Measurements from ENCODE around the gene ARHGAP15. TPM values are rescaled to one million over a fixed set of nuclear protein-coding genes. Genes with fewer than 3 reads are reported as not detected.
A peak's percentile ranks its signal among the peaks of the same experiment; 100 is the strongest.

Gene ARHGAP15
- total RNA-seq, 1 donor from 2014 or later: not detected

GRCh38 chr2:143255086-143255485 is 125.9 kb downstream of the ARHGAP15 start:
- Mint-ChIP-seq H3K4me1 (ENCODE audit: unreplicated experiment) (no peaks in the 10 kb centered on the region), H3K27me3 (ENCODE audit: unreplicated experiment) (peaks cover 44% of the 10 kb centered on the region), H3K27ac (ENCODE audit: unreplicated experiment) (no peak overlapping the region), H3K4me3 (ENCODE audit: unreplicated experiment) (no peak overlapping the region), H3K9me3 (ENCODE audit: unreplicated experiment) (no peaks in the 10 kb centered on the region), H3K36me3 (ENCODE audit: unreplicated experiment) (no peaks in the 10 kb centered on the region)
- TF ChIP-seq, protein P1, sequence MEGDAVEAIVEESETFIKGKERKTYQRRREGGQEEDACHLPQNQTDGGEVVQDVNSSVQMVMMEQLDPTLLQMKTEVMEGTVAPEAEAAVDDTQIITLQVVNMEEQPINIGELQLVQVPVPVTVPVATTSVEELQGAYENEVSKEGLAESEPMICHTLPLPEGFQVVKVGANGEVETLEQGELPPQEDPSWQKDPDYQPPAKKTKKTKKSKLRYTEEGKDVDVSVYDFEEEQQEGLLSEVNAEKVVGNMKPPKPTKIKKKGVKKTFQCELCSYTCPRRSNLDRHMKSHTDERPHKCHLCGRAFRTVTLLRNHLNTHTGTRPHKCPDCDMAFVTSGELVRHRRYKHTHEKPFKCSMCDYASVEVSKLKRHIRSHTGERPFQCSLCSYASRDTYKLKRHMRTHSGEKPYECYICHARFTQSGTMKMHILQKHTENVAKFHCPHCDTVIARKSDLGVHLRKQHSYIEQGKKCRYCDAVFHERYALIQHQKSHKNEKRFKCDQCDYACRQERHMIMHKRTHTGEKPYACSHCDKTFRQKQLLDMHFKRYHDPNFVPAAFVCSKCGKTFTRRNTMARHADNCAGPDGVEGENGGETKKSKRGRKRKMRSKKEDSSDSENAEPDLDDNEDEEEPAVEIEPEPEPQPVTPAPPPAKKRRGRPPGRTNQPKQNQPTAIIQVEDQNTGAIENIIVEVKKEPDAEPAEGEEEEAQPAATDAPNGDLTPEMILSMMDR (IDR thresholded peaks at IDR 0.05): no peak
- DNase-seq (ENCODE audit: extremely low spot score, unreplicated experiment): no peak

- TF ChIP-seq, protein P1 (IDR thresholded peaks at IDR 0.05): no peak
- Mint-ChIP-seq H3K27ac (ENCODE audit: unreplicated experiment) (no peak overlapping the region), H3K27me3 (ENCODE audit: unreplicated experiment) (peaks cover 39% of the 10 kb centered on the region), H3K4me3 (ENCODE audit: unreplicated experiment) (no peak overlapping the region), H3K9me3 (ENCODE audit: unreplicated experiment) (no peaks in the 10 kb centered on the region), H3K36me3 (ENCODE audit: unreplicated experiment) (no peaks in the 10 kb centered on the region), H3K4me1 (ENCODE audit: unreplicated experiment) (no peaks in the 10 kb centered on the region)
- no peak for DNase-seq (ENCODE audit: extremely low spot score, unreplicated experiment)
Observed at GRCh38 chr2:143255899-143256298, 126.7 kb downstream of the ARHGAP15 start.

DNA sequence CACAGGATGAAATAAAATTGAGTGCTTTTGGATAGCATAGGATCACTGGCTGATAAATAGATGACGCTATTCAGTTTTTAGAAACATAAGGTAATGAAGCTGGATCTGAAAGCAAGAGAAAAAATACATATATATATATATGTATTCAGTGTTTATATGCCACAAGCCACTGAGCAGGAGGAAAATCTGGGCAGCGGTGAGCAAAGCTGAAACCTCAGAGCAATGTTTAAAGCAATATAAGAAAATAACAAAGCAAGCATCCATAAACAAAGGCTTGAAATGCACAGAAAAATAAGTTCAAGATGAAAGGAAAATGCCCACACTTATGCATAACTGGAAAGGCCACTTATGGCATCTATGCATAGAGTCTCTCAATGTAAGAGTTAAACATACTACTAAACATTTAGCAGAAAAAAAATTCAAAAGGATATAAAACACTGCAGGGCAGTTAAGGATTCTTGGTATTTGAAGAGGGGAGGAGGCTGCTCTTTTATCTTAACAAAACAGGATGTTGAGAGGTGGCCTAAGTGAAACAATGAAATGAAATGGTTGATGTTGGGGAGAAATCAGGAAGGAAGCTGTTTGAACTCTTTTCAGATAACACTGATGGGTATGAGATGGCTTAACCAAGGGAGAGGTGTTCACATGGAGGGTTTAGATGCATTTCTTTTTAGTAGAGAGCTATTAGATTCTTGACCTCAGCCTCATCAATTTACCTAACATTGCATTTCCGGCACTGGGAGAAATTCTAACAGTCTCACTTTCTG is 129.1 kb downstream of the ARHGAP15 start:
- H3K4me1 Mint-ChIP-seq (ENCODE audit: unreplicated experiment): no peaks in the 10 kb centered on the region
- H3K27ac Mint-ChIP-seq (ENCODE audit: unreplicated experiment): no peak overlapping the region
- no peaks in the 10 kb centered on the region for H3K36me3 Mint-ChIP-seq (ENCODE audit: unreplicated experiment)
- DNase-seq (ENCODE audit: extremely low spot score, unreplicated experiment): no peak
- H3K27me3 Mint-ChIP-seq (ENCODE audit: unreplicated experiment): peaks cover 32% of the 10 kb centered on the region
- TF ChIP-seq, protein P1 (IDR thresholded peaks at IDR 0.05): no peak
- H3K9me3 Mint-ChIP-seq (ENCODE audit: unreplicated experiment): no peaks in the 10 kb centered on the region
- H3K4me3 Mint-ChIP-seq (ENCODE audit: unreplicated experiment): no peak overlapping the region

DNA sequence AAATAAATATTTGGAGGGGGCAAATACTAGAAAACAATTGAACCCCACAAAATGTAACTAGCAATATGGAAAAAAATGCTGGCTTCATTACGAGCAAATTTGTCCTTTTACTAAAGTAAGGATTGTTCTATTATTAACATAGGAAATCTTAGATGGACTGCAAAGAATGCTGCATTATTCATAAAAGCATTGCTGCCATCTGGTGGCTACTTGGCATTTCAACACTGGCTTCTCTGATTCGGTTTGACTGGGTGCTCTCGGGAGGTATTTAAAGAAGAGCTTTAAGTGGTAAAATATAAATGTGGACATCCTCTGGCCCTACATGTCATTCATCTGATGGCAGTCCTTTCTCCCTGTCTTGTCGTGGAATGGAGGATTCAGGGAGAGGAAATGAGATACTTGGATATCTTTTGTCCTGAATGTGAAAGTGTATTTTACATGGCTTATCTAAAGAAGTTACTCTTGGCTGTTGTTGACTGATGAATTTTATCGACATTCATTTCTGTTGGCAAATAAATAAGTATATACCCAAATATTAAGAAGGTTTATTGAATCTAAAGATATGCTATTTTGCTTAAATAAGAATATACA is 130.2 kb downstream of the ARHGAP15 start:
- no peaks in the 10 kb centered on the region for H3K9me3 Mint-ChIP-seq (ENCODE audit: unreplicated experiment)

DNA sequence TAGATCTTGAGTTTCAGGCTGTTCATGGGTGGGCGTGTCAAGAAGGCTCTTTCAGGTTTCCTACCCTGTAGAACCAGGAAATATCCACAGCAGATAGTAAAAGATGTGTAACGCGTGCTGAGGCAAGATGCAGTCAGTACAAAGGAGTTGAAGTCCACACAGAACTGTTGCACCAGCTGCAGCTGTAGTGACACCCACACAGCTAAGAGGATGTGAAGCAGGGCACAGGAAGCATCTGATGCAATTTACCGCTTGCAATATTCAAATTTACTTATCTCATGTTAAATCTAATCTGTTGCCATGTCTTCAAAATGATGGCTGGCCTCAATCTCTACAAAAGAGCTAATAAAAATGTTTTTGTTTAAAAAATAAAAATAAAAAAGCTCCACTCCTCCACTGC is 132.8 kb downstream of the ARHGAP15 start:
- TF ChIP-seq, protein P1 (IDR thresholded peaks at IDR 0.05): no peak
- no peak overlapping the region for H3K4me3 Mint-ChIP-seq (ENCODE audit: unreplicated experiment)
- no peaks in the 10 kb centered on the region for H3K4me1 Mint-ChIP-seq (ENCODE audit: unreplicated experiment)
- H3K9me3 Mint-ChIP-seq (ENCODE audit: unreplicated experiment): no peaks in the 10 kb centered on the region
- H3K27ac Mint-ChIP-seq (ENCODE audit: unreplicated experiment): no peak overlapping the region
- no peak for DNase-seq (ENCODE audit: extremely low spot score, unreplicated experiment)
- H3K36me3 Mint-ChIP-seq (ENCODE audit: unreplicated experiment): no peaks in the 10 kb centered on the region
- peaks cover 14% of the 10 kb centered on the region for H3K27me3 Mint-ChIP-seq (ENCODE audit: unreplicated experiment)

More for the DNA sequence above, 130.2 kb downstream of the ARHGAP15 start:
- TF ChIP-seq, protein P1 (IDR thresholded peaks at IDR 0.05): peak; percentile 90
- Mint-ChIP-seq H3K36me3 (ENCODE audit: unreplicated experiment) (no peaks in the 10 kb centered on the region), H3K27me3 (ENCODE audit: unreplicated experiment) (peaks cover 24% of the 10 kb centered on the region), H3K27ac (ENCODE audit: unreplicated experiment) (no peak overlapping the region), H3K4me1 (ENCODE audit: unreplicated experiment) (no peaks in the 10 kb centered on the region), H3K4me3 (ENCODE audit: unreplicated experiment) (no peak overlapping the region)
- no peak for DNase-seq (ENCODE audit: extremely low spot score, unreplicated experiment)

All from osteocyte (in vitro differentiated cells).